HTERT RPE-1 (cell line): ENCODE measurements around the gene IFNL2.
"Not testable (repeated sequence)": the region's sequence is repeated elsewhere in the genome, so short reads cannot be mapped to it uniquely, and the experiment has no call there.

Experiments
- in situ Hi-C: fragments of 300-500 bp; cut with MboI; formaldehyde crosslinking; loops from 4 replicates; pipeline ENCODE4 v1.14.3; 2020; ENCODE audit warnings: low sequenced_read_pairs

The IFNL2 gene

DNA sequence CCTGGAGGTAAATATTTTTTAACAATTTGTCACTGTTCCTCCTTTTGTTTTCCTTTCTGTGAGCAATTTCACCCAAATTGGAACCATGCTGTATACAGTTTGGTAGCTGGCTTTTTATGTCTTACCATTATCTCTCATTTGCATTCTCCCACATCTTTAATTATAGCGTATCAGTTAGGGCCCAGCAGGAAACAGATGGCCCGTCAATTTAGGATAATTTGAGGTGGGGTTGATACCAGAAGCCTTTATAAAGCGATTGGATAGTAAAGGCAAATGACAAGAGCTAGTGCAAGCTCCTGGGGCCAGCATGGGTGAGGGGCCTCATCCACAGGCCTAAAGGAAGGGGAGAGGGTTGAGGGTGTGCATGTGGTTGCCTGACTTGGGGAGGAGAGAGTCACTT, 15.7 kb upstream of the IFNL2 start:
- in situ Hi-C loops = no loop called here

DNA sequence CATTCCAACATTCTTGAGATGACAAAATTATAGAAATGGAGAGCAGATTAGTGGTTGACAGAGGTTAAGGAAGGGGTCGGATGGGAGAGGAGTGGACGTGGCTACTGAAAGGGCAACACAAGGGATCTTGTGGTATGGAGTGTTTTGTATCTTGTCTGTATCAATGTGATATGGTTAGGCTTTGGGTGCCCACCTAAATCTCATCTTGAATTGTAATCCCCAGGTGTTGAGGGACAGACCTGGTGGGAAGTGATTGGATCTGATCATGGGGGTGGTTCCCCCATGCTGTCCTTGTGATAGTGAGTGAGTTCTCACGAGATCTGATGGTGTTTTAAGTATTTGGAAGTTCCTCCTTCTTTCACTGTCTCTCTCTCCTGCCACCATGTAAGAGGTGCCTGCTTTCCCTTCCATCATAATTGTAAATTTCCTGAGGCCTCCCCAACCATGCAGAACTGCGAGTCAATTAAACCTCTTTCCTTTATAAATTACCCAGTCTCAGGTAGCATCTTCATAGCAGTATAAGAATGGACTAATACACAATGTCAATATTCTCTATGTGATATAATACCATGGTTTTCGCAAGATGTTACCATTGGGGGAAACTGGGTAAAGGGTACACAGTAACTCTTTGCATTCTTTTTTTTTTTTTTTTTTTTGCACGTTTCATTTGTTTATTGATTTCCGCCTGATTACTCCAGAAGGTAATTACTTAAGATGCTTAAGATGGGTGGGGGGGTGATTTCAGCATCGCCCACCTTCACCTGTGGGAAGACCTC, 14.6 kb upstream of the IFNL2 start:
- in situ Hi-C loops = no loop called here

DNA sequence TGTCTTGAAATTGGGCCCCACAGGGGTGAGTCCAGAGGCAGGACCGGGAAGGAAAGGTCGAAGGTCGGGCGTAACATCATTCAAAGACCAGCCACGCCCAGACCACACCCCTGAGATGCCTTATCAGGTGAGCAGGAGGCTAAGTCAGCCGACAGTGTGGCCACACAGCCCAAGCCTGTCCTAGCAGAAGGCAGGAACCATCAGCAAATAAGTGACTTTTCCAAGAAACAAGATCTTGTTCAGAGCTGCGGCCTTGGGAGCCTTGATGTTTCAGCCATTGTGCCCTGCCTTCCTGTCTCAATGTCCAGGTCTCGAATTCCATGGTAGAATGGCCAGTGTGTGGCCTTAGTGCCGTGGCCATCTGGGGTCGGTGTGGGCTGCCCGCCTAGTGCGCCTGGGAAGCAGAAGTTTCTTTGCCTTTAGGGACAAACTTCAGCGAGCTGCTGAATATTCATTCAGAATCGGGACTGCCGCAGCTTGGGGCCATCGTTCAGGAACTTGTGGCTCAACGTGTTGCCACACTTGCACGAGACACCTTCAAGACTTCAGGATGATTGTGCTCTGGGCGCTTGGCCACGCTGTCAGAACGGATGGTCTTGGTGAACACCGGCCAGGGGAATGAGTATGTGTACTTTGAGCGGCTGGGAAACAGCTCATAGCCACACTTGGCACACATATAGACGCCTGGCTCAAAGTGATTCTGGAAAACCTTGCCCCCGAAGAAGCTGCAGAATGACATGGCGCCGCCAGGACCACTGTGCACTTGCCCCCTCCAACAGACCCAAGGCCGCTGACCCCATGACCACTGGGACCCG, 13.5 kb upstream of the IFNL2 start:
- in situ Hi-C loops = no loop called here

DNA sequence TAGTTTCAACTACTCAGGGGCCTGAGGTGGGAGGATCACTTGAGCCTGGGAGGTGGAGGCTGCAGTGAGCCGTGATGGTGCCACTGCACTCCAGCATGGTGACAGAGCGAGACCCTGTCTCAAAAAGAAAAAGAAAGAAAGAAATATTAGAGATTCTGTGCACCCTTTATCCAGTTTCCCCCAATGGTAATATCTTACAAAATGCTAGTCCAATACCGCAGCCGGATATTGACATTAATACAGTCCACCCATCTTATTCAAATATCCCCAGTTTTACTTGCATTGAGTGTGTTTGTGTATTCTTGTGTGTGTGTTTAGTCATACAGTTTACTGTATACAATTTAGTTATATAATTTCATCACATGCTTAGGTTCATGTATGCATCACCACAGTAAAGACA, 11.0 kb upstream of the IFNL2 start:
- in situ Hi-C loops = no loop called here

DNA sequence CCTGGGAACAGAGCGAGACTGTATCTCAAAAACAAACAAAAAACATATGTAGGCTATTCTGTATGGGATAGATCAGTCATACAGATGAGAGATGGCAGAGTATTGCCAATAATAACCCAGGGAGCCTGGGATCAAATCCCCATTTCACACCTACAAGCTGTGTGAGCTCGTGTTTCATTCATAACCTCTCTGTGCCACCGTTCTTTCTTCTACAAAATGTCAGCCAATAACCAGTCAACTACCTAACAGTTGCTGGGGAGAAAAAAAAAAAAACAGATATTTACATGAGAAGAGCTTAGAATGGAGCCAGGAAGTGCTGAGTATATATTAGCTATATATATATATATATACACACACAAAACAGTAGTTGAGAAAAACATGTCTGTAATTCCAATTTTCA, 6.5 kb upstream of the IFNL2 start:
- in situ Hi-C loops = no loop called here

DNA sequence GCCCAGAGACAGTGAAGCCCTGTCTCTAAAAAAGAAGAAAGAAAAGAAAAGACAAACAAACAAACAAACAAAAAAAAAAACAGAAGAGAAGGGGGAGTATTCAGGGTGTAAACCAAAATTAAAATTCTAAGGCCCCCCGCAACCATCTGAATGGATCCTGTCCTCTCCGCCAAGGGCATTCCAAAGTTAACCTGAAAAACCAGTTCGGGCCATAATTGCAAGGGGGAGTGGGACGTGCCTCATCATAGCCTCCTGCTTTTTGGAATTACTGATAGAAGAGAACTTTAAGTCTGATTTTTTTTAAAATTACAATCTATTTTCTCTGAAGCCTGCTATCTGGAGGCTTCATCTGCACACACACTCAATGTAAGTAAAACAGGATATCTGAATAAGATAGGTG, 5.7 kb upstream of the IFNL2 start:
- in situ Hi-C loops = no loop called here

DNA sequence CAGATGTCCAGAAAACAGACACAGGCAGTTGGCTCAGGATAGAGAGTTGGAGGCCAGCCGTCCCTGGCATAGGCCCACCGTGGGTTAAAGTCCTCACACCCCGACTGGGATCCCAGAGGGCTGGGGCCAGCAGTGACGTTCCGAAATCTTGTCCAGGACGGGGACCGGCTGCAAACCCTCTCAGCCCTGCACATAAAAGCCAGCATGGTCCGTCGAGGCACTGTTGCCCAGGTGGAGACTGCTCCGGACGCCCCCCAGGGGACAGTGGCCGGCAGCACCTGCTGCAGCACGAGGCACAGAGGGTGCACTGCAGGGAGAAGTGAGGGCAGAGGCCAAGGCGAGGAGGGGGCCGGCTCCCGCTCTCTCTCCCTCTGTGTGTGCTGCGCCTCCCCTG, 4.3 kb upstream of the IFNL2 start:
- in situ Hi-C loops = no loop called here

DNA sequence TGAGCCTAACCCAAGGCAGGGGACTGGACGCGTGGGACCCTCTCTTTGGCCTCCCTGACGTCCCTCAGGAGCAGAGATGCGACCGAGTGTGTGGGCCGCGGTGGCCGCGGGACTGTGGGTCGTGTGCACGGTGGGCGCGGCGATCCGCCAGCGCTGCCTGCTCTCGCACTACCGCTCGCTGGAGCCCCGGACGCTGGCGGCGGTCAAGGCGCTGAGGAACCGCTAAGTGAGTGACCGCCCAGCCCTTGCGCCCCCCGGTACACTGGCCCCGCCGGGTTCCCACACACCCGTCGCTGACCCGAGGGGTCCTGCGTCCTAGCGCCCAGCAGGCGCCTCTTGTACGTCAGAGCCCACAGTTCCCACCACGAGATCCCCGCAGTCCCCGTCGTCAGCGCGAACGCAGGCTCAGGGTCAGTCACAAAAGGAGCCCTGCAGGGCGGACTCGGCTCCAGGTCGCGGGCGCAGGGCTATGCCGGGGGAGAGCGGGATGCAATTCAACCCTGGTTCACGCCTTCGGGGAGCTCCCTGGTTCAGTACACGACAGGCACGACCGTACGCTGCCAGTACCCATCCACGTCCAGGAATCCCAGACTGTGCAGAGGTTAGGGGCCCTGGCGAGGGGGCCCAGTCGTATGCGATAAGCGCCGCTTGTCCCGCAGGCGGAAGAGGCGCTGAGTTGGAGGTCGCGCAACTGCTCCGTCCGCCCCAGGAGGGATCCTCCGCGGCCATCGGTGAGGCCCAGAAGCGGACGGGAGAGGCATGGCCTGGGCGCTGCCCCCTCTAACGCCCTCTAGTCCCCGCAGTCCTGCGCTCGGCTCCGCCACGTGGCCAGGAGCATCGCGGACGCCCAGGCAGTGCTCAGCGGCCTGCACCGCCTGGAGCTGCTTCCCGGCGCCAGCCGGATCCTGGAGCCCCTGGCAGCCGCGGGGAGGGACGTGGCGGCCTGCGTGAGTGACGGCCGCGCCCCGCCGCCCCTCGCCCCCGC, 3.6 kb upstream of the IFNL2 start:
- in situ Hi-C loops = no loop called here

DNA sequence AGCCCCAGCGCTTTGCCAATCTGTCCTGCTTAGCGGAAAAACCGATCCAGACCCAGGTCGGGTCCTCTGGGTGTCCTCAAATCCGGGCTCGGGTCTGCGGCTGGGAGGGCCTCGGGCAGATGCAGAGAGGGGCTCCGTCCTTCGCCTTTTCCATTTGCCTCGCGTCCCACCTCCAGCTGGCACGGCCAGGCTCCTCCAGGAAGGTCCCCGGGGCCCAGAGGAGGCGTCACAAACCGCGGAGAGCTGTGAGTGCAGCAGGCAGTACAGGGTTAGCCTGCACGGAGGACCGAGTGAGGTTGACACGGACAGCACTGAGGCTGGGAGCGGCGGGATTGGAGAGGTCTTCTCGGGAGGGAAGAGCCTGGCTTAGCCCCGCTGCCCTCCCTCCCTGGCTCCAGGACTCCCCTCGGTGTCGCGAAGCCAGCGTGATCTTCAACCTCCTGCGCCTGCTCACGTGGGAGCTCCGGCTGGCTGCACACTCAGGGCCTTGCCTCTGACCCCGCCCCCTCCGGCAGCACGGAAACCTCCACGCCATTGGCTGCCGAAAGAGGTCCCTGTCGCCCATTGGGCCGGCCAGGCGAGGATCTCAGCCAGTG, 2.8 kb upstream of the IFNL2 start:
- in situ Hi-C loops = no loop called here

DNA sequence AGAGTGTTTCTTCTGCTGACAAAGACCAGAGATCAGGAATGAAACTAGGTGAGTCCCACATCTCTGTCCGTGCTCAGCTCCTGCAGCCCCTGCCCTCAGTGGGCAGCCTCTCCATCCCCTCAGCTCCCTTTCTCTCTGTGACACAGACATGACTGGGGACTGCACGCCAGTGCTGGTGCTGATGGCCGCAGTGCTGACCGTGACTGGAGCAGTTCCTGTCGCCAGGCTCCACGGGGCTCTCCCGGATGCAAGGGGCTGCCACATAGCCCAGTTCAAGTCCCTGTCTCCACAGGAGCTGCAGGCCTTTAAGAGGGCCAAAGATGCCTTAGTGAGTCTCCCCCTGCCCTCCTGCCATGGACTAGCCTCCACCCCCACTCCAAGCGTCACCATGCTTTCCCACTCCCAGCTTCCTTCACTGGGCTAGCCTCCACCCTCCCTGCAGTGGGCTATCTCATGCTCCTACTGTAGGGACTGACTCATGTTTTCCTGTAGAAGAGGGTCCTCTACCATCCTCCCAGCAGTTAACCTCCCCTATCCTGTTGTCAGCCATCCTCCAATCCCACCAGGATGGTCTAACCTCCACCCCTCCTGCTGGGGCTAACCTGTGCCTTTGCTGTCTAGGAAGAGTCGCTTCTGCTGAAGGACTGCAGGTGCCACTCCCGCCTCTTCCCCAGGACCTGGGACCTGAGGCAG, 481 bp downstream of the IFNL2 start:
- in situ Hi-C loops = not testable (repeated sequence)

DNA sequence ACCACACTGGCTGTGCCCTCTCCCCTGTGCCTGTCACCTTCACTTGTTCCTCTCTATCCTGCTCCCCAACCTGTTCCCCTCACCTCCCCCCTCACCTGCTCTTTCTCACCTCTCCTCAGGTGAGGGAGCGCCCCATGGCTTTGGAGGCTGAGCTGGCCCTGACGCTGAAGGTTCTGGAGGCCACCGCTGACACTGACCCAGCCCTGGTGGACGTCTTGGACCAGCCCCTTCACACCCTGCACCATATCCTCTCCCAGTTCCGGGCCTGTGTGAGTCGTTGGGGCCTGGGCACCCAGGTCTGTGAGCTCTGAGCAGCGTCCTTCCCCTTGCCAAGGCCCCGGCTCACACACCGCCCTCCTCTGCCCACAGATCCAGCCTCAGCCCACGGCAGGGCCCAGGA, 1.2 kb downstream of the IFNL2 start:
- in situ Hi-C loops = not testable (repeated sequence)

DNA sequence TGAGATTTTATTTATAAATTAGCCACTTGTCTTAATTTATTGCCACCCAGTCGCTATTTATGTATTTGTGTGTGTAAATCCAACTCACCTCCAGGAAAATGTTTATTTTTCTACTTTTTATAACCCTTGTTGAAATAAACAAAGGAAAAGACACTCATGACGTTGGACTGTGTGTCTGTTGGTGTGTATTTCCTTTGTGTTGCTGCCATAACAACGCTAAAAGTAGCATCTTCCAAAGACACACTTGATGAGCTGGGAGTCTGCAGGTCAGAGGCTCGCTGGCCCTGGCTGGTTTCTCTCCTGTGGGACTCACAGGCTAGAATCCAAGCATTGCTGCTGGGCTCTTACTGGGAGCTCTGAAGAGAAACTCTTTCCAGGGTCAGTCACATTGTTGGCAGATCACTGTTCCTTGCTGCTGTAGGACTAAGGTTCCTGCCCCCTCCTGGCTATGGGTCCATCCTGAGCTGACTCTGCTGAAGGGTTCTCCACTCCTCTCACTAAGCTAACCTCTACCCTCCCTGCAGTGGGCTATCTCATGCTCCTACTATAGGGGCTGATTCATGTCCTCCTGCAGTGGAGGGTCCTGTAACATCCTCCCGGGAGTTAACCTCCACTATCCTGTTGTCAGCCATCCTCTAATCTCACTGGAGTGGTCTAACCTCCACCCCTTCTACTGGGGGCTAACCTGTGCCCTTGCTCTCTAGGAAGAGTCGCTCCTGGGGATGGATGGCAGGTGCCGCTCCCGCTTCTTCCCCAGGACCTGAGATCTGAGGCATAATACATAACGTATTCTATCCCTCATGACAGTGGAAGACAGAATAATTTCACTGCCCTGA, 2.1 kb downstream of the IFNL2 start:
- in situ Hi-C loops = no loop called here

DNA sequence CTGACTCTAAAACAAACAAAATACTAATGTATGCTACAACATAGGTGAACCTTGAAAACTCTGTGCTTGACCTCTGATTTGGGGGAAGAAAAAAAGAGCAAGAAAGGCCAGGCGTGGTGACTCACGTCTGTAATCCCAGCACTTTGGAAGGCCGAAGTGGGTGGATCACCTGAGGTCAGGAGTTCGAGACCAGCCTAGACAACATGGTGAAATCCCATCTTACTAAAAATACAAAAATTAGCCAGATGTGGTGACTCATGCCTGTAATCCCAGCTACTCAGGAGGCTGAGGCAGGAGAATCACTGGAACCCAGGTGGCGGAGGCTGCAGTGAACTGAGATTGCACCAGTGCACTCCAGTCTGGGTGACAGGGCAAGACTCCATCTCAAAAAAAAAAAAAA, 5.7 kb downstream of the IFNL2 start:
- in situ Hi-C loops = not testable (repeated sequence)

DNA sequence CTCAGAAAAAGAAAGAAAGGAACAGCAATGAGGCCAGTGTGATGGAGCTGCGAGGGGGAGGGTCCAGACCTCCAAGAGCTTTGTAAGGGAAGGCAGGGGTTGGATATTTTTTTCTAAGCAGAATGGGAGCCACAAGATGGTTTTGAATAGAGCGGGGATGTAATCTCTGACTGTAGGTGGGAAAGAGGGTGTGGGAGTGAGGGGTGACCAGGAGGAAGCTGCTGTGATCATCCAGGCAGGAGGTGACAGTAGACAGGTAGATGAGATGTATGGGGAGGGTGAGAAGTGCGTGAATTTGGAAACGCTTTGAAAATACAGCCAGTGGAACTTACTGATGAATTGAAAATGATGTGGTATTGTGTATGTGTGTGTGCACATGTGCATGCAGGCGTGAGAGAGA, 7.4 kb downstream of the IFNL2 start:
- in situ Hi-C loops = no loop called here

DNA sequence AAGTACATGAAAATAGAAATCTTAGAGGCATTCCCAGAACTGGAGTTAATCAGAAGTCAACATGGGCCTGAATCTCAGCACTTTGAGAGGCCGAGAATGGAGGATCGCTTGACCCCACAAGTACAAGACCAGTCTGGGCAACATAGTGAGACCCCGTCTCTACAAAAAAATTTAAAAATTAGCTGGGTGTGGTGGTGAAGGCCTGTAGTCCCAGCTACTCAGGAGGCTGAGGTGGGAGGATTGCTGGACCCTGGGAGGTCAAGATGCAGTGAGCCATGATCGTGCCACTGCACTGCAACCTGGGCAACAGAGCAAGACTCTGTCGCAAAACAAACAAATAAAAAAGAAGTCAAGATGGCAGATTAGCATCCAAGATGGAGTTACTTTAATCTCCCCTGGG, 8.5 kb downstream of the IFNL2 start:
- in situ Hi-C loops = no loop called here

DNA sequence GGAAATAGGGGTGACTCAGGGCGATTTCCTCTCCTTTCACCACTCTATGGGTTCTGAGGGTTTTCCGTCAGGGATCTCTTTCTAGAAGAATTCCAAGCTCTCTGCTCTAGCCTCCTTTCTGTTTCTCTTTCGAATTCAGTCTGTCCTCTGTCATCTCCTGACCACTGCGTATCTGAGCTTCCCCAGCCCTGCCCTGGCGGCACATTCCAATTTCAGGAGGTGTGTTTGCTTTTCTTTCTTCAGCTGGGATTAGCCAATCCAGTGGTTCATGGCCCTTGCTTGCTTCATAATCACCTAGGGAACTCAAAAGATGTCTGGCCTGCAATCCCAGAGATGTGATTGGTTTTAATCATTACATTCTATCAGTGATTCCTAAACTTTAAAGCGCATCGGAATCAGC, 9.4 kb downstream of the IFNL2 start:
- in situ Hi-C loops = no loop called here

DNA sequence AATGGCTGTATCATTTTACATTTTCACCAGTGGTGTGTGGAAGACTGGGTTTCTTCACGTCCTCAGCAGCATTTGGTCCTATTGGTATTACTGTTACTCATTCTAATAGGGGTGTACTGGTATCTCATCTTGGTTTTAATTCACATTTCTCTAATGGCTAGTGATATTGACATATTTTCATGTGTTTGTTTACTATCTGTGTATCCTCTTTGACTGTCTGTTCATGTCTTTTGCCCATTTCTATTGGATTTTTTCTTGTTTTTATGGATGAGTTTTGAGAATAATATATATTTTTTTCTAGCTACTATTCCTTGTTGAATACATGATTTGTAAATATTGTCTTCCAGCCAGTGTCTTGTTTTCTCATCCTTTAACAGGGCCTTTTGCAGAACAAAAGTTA, 13.8 kb downstream of the IFNL2 start:
- in situ Hi-C loops = no loop called here

DNA sequence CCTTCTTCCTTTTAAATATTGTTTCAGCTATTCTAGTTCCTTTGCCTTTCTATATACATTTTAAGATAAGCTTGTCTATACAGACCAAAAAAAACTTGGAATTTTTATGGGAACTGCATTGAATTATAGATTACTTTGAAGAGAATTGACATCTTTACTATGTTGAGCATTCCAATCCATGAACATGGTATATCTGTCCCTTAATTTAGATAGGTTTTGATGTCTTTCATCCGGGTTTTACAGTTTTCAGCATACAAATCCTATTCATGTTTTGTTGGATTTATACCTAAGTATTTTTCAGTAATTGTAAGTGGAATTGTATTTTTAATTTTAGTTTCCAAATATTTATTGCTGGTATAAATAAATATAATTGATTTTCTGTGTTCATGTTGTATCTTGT, 15.8 kb downstream of the IFNL2 start:
- in situ Hi-C loops = no loop called here

DNA sequence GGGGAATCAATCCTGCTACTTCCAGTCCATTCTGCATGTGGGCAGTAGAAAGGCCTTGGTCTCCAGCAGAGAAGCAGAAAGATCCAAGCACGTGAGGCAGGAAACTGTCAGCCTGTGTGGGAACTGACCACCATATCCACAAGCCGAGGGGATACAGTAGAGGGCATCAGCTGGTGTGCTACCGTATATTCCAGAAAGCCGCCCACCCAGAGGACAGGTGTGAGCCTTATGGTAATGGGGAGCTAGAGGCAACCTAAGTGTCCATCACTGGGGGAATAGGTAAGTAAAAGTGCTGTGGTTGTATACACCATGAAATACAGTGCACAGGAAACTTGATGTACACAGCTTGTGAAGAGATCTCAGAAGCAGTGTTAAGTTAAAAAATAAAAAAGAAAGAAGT, 25.2 kb downstream of the IFNL2 start:
- in situ Hi-C loops = no loop called here
